ENCODE data around the gene PADI1. TPM values are rescaled to one million over a fixed set of nuclear protein-coding genes. Genes with fewer than 3 reads are reported as not detected.

The PADI1 gene
- total and polyA plus RNA-seq, 2 of the 8 experiments (the other 6 are each of a cell fraction or from before 2014, with no cell fraction given): 0.20 to 0.30 TPM

DNA sequence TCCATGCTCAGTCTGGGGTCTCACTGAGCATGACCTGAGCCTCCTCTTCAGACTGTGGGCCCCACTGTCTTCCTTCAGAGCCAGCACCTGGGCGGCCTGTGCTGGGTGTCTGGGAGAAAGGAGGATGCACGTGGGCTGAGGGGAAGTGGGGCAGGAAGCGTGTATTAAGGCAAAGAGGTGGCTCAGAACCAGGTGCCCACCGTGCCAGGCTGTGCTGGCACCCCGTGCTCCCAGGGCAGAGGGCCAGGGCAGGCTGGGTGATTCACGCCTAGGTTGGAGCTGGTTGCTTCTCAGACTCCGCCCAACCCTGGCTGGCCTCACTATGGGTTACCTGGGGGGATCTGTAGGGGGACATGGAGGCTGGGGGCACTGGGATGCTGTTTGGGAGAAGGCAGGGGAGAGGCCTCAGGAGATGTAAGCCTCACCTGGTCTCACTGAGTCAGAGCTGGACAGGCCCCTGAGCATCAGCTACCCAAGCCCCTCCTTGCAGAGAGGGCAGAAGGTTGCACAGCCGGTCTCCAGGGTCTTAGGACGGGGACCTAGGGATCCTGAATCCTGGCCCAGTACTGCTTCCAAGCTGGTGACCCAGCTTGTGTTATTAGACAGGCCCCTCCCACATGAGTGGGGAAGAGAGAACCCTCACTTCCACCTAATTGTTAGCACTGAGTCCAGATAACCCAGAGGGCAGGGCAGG lies 18.6 kb upstream of the PADI1 start (continued):
- TF ChIP-seq KDM5A (IDR thresholded peaks at IDR 0.05; ENCODE audit: low read length) (no peak), HDAC2 (IDR thresholded peaks at IDR 0.05; ENCODE audit: borderline replicate concordance in 1 of 2, low read depth in 2 of 2, low read length in 2 of 2) (no peak)
